HG02623 (cell line): ENCODE results near the gene SLC39A12.
"Not testable (repeated sequence)": the region's sequence is repeated elsewhere in the genome, so short reads cannot be mapped to it uniquely, and the experiment has no call there.

Source experiments
- ATAC-seq: cut with Tn5 transposase; IDR thresholded peaks from one replicate; pipeline ENCODE4 v1.9.1; 2021; ENCODE audit warnings: moderate library complexity; ENCODE audit not compliant: unreplicated experiment

The SLC39A12 gene

DNA sequence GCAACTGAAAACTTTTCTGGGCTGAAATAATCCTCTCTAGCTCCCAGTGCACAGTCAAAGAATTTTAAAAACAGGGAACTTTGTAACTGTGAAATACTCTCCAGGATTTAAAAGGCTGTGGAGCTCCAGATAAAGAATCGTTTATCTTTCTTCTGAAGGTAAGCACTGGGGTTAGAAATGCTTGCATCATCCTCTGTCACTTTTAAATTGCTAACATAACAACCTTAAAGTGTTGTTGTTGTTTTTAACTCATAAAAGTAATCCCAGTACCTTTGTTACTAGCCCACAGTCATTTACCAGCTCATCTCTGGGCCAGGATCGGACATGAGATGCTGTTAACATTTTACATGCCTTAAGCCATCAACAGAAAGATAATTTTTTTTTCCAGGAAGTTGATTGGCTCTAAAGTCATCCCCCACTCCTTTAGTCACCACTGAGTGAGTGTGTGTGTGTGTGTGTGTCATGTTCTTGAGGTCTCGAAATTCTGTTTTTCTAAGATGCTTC, at the start of gene SLC39A12:
Gene SLC39A12, plus strand, starts transcription at position 51 of the 504 bp plus-strand sequence. CDS start 1,359 bp downstream, outside the sequence.
- no peak for ATAC-seq

DNA sequence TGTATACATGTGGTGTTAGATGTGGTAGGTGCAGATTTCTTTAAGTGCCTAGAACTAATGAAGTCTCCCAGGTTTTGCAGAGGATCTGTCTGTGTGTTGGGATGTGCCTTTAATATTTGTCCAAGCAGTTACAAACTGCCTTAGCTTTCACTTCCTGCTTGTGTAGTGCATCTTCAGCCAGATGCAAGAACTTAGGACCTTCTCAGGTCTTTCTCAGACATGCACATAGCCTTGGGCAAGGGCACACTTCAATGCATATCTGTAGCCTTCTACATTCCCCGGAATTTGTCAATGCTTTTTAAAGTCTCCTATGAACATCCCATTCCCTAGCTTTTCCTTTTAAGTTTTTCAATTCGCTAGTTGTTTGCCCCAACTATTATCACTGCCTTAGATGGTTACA, 47.2 kb upstream of the SLC39A12 start:
- no peak for ATAC-seq

DNA sequence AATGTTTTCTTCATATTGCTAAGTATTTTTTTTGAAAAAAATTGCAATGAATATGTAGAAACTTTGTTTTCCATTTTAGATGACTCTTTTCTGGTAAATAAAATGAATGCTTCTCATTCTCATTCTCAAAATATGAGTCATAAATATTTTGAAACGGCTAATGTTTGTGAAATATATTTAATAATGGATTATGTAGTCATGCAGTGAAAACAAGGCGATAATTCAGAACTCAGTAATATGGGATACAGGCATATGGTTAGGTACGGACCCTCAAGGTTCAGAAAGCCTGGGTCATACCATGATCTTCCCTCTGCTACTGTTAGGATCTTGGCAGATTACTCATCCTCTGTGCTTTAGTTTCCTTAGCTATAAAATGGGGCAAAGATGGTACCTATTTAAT, 46.2 kb upstream of the SLC39A12 start:
- ATAC-seq, result no peak

DNA sequence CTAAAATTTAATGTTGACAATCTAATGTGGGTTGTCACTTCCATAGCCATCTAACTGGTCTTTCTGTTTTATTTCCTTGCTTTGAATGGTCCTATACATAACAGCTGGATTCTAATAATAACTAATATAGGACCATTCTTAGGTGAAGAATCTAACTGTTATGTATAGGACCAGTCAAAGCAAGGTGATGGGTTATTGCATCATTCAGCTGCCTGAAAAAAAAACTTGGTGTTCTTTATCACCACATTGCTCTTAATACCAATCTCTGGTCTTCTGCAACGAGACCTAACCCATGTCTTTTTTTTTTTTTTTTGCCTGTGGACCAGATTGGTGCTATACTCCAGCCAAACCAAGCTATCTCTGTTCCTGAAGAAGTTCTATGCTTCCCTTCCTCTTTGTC, 45.7 kb upstream of the SLC39A12 start:
- no peak for ATAC-seq

DNA sequence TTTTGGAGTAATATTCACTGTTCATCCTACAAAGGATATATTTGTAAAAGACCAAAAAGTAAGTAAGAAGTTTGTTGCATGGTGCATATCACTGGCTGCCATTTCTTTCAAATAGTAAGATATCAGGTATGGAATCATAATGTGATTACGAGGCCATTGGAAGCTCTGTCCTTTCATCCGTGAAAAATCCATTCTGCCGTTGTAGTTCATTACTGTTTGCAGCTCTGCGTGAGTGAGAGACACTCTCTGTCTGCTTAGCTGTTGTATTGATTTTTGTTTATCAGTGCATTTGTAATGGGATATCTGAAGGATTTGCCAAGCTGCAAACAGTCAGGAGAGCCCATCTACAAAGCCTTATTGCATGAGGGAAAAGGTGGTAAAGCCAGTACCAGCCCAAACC, 44.1 kb upstream of the SLC39A12 start:
- ATAC-seq, result no peak

DNA sequence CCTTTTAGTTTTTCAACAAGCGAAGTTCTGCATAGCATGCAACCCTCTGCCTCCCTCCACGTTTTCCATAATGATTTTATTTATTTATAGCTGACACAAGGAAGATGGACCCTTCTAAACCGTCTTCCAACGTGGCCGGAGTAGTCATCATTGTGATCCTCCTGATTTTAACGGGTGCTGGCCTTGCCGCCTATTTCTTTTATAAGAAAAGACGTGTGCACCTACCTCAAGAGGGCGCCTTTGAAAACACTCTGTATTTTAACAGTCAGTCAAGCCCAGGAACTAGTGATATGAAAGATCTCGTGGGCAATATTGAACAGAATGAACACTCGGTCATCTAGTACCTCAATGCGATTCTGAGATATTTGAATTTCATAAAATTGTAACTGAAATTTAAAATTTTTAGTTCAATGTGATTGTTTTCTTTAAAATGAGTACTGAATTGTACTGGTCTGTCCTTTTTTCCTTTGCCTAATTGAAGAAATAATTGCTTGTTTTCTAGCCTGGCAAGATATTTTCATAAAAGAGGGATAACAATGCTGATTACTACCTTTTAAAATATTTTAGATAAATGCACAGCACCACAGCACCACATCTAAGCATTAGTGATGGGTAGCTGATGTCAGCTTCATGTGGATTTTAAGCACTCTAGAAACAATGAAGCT, 41.5 kb upstream of the SLC39A12 start:
- ATAC-seq, result no peak

DNA sequence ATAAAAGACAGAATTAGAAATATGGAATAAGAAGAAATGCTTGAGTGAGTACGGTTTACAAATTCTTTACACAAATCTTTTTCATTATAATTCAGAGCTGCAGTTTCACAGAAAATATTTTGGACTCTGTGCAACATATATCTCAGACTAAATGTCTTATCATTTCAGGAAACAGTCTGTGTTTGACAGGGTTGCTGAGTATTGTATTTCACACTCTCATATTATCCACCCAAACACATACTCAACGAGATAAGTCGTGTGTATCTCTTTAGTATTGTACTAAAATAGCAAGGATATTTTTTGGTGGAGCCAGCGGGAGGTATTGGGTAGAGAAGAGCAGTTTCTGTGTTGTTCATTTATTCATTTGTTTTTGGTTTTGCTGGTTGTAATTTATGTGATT, 39.0 kb upstream of the SLC39A12 start:
- ATAC-seq, result no peak

DNA sequence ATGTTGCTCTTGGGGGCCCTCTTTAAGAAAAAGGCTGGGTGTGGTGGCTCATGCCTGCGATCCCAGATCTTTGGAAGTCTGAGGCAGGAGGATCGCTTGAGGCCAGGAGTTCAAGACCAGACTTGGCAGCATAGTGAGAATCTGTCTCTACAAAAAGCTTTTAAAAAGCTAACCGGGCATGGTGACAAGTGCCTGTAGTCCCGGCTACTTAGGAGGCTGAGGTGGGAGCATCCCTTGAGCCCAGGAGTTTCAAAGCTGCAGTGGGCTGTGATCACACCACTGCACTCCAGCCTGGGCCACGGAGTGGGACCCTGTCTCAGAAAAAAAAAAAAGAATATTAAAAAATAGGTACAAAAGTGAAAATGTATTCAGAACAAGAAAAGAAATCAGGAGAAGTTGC, 38.1 kb upstream of the SLC39A12 start:
- ATAC-seq, result no peak

DNA sequence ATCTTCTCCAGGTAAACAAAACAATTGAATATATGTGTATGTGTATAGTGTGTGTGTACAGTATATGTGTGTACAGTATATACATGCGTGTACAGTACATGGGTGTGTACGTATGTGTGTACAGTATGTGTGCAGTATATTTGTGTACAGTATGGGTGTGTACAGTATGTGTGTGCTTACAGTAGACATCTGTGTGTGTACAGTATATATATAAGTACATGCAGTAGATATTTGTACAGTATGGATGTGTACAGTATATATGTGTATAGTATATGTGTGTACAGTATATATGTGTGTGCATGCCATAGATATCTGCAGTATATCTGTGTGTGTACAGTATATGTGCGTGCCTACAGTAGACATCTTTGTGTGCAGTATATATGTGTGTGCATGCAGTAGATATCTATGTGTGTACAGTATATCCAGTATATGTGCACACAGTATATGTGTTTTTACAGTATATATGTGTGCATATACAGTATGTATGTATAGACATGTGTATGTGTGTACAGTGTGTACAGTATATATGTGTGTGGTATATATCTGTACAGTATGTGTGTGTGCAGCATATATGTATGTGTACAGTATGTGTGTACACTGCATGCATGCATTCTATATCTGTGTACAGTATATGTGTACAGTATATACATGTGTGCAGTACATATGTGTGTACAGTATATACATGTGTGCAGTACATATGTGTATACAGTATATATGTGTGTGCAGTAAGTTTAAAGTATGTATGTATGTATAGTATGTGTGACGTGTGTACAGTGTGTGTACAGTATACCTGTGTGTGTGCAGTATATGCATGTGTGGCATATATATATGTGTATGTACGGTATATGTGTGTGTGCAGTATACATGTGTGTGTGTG, 37.3 kb upstream of the SLC39A12 start:
- ATAC-seq, result no peak

DNA sequence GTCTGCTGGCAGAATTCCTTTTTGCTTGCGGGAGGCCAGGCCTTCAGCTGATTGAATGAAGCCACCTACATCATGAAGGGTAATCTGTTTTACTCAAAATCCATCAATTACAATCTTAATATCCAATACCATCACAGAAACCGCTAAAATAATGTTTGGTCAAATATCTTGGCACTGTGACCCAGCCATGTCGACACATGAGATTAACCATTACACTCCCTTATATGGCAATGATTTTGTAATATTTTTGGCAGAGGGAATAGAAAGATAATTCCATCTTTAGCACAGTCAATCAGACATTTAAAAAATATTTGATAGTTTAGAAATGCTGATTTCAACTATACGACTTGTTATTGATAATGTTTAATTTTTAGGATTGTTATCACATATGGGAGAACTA, 36.5 kb upstream of the SLC39A12 start:
- ATAC-seq, result no peak

DNA sequence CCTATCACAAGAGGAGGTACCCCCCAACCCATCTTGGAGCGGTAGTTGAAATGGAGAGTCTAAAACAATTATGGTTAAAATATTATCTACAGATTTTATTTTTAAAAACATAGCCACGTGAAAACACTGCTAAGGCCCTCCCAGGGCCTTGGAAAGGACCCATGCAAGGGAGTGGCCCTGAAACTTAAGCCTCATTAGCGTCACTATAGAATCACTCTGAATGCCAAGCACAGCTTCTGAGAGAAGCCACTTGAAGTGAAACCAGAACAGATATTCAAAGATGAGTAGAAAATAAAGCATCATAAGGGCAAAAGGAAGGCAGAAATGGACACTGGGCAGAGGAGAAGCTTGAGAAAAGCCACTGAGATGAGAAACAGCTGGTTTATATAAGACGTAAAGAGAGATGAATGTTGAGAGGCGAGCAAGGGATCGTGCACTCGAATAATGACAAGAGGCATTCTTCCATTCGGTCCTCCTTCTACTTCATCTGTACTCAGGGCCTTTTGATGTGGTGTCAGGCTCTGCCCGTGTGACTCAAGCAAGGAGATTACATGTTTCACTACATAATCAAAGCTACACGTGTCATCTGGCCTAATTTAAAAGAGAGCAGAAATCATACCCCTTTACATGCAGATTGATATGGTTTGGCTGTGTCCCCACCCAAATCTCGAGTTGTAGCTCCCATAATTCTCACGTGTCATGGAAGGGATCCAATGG, 33.4 kb upstream of the SLC39A12 start:
- ATAC-seq, result no peak

DNA sequence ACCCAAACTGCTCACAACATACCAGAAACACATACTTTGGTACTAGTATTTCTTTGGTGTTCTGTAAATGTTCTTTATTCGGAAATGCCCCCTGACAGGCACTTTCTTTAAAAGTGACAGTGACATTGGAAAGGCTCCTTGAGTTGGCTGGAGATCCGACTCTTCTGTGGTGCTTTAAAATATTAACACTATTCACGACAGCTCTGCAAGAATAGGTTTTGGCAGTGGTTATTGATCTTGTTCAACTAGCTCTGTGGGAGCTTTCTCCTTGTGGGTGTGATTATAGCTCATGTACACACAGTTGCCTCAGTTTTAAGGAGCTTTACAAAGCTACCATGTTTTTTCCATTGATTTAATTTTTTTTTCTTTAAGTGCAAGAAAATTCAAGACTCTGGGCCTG, 30.3 kb upstream of the SLC39A12 start:
- ATAC-seq, result no peak

DNA sequence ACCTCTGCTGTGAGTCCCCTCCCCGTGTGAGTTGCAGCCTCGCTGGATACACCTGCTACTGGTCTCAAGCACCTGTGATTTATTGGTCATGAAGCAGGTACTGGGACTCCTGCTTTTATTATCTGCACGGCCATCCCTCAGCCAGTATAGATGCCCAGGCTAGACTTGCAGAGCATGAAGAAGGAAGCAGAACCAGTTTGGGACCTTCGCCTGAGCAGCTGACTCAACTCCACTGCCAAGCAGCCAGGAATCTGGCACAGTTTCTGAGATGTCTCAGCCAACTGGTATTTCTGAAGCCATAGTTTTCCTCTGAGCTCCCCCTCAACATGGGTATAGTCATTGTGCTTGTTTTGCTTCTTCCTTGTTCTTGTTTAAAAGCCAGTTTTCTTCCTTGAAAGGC, 28.0 kb upstream of the SLC39A12 start:
- no peak for ATAC-seq

DNA sequence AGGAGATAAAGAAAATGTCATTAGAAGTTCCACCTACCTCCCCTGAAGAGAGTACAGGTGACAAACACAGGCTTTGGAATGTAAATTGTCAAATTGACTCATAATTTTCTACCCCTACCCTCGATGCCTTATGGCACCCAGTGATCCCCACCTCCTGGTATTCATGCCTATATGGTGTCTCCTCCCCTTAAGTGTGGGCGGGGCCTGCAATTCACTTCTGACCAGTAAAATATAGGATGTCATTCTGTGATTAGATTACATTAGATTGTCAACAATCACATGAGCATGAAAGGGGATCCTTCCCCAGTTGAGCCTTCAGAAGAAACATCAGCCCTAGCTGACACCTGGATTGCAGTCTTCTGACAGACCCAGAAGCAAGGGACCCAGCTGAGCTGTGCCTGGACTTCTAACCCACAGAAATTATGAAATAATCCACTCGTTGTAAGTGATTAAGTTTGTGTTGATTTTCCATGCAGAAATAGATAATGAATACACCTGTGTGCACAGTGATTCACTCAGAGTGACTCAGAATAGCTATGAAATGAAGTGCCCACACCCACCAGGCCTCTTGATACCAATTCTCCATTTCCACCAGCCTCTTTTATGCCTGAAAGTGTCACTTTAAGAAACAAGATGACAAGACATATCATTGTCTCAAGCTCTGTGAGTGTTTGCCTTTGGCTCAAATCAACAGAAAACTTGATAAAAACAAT, 8.5 kb upstream of the SLC39A12 start:
- no peak for ATAC-seq

DNA sequence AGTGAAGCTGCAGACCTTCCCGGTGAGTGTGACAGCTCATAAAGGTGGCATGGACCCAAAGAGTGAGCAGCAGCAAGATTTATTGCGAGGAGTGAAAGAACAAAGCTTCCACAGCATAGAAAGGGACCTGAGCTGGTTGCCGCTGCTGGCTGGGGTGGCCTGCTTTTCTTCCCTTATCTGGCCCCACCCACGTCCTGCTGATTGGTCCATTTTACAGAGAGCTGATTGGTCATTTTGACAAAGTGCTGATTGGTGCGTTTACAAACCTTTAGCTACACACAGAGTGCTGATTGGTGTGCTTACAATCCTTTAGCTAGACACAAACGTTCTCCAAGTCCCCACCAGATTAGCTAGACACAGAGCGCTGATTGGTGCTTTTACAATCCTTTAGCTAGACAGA, 1.4 kb upstream of the SLC39A12 start:
- not testable (repeated sequence) for ATAC-seq

DNA sequence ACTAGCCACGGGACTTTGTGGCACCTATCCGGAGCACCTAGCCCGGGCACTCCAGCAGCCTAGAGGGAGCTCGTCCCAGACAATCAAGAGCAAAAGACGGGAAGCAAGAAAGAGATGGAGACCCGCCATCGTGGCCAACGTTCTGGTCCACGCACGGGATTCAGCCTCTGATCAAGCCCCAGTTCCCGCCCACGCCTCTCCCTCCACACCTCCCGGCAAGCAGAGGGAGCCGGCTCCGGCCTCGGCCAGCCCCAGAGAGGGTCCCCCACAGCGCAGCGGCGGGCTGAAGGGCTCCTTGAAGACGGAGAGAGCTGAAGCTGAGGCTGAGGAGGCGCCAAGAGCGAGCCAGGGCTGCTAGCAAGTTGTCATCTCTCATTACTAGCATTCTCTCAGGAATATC, 992 bp upstream of the SLC39A12 start:
- no peak for ATAC-seq

DNA sequence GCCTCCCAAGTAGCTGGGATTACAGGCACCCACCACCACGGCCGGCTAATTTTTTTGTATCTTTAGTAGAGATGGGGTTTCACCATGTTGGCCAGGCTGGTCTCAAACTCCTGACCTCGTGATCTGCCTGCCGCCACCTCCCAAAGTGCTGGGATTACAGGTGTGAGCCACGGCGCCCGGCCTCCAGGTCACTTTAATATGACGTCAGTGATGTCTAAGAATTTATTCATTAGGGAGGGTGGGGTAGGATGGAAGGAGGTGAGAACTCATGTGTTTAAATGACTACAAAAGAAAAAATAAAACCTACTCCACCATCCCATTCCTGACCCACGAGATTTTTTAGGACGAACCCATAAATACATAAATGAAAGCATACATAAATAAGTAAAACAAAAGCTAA, 2.7 kb downstream of the SLC39A12 start:
- ATAC-seq, result not testable (repeated sequence)

DNA sequence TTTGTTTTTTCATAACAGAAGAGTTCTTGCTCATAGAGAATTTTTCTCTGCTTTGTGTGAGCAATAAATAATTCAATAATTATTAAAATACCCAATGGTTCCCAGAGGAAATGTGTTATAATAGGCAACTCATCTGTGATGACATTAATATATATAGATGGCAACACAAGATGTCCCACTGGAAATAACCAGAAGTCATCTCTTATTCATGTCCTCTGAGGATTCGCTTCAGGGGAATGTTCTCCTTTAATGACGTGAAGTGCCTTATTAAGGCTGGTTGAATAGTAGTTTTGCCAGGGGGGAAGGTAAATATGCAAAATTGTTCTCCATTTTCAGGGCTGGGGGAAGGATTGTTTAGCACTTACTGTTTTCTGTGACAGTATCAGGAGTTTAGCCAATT, 3.1 kb downstream of the SLC39A12 start:
- ATAC-seq, result no peak

DNA sequence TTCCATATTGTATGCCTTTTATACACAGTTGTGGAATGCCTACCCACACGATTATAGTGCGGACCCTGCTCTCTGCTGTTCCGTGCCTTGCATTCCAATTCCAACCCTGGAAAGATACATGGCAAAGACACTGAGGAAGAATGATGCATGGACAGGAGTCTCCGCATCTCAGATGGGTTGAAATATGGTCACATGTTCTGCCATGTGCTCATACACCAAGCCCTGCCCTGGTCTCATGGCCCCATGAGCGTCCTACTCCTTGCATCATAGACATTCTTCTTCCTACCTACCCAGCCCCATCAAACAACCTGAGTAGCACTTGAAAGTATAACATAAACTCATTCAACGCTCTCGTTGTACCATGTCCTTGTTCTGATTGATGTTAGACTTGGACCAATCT, 6.3 kb downstream of the SLC39A12 start:
- no peak for ATAC-seq

DNA sequence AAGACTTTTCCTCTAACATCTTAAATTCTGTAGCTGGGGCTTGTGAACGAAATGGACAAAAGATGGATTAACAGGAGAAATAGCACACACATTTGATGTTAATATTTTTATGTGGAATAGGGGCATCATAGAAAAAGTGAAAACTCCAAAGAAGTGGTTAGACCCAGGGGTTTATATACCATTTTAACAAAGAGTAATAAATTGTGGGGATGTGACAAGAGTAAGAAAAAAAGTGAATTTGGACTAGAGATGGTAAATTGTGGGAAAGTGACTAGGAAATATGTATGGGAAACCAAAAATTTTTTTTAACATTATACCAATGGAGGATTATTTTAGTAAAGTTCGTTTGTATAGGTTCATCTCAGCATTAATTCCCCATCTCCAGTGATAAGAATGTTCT, 8.2 kb downstream of the SLC39A12 start:
- ATAC-seq, result no peak
